Sigmoid colon (tissue), 4 donors: Measurements from ENCODE around the gene FABP2.

ENCODE experiments used
- EP300 ChIP-seq, 4 donors: sonication (generic); formaldehyde crosslinking; IDR thresholded peaks; one replicate each; pipeline ENCODE4 v1.6.1; 2017; ENCODE audit warnings: antibody characterized with exemption in 4 of 4
- POLR2A ChIP-seq, 2 donors: fragments of 450-650 bp; IDR thresholded peaks; one replicate each; pipeline ENCODE4 v1.6.1; 2016; ENCODE audit warnings: antibody characterized with exemption in 2 of 2, mild to moderate bottlenecking in 2 of 2, moderate library complexity in 2 of 2
- POLR2AphosphoS5 ChIP-seq, 4 donors: sonication (generic); formaldehyde crosslinking; IDR thresholded peaks; one replicate each; pipeline ENCODE4 v1.6.1; 2017; ENCODE audit warnings: antibody characterized with exemption in 4 of 4
- TF ChIP-seq, protein P1 (sequence below), 4 experiments: fragments of 450-650 bp in 3 of 4; fragments of 200-600 bp in 1 of 4; IDR thresholded peaks; one replicate each; pipeline ENCODE4 v1.5.1; 2016 to 2019; ENCODE audit warnings: antibody characterized with exemption in 4 of 4, mild to moderate bottlenecking in 3 of 4, moderate library complexity in 2 of 4

DNA sequence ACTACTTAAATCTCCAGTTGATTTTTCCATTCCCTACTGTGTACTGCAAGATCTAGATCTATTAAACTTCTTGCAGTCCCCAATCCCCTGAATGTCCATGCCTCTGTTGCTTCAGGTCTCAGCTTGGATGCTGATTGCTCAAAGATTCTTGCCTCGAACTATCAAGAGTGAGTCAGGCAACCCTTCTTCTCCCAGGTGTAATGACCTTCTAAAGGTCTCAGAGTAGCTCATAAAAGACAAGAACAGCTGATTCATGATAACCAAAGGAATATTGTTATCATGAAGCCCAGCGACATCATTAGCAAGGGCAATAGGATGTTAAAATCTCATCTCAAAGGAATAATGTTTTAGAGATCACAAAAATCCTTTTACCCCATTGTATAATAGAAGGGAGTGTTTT is 6.8 kb upstream of the FABP2 start:
- TF ChIP-seq, protein P1, sequence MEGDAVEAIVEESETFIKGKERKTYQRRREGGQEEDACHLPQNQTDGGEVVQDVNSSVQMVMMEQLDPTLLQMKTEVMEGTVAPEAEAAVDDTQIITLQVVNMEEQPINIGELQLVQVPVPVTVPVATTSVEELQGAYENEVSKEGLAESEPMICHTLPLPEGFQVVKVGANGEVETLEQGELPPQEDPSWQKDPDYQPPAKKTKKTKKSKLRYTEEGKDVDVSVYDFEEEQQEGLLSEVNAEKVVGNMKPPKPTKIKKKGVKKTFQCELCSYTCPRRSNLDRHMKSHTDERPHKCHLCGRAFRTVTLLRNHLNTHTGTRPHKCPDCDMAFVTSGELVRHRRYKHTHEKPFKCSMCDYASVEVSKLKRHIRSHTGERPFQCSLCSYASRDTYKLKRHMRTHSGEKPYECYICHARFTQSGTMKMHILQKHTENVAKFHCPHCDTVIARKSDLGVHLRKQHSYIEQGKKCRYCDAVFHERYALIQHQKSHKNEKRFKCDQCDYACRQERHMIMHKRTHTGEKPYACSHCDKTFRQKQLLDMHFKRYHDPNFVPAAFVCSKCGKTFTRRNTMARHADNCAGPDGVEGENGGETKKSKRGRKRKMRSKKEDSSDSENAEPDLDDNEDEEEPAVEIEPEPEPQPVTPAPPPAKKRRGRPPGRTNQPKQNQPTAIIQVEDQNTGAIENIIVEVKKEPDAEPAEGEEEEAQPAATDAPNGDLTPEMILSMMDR (IDR thresholded peaks at IDR 0.05): no peak
- TF ChIP-seq EP300 (IDR thresholded peaks at IDR 0.05): no peak
- TF ChIP-seq POLR2A (IDR thresholded peaks at IDR 0.05): no peak
- TF ChIP-seq POLR2AphosphoS5 (IDR thresholded peaks at IDR 0.05): no peak
